ENCODE measurements around the gene TP53INP2.
"Not testable (repeated sequence)": the region's sequence is repeated elsewhere in the genome, so short reads cannot be mapped to it uniquely, and the experiment has no call there.

TP53INP2 gene

DNA sequence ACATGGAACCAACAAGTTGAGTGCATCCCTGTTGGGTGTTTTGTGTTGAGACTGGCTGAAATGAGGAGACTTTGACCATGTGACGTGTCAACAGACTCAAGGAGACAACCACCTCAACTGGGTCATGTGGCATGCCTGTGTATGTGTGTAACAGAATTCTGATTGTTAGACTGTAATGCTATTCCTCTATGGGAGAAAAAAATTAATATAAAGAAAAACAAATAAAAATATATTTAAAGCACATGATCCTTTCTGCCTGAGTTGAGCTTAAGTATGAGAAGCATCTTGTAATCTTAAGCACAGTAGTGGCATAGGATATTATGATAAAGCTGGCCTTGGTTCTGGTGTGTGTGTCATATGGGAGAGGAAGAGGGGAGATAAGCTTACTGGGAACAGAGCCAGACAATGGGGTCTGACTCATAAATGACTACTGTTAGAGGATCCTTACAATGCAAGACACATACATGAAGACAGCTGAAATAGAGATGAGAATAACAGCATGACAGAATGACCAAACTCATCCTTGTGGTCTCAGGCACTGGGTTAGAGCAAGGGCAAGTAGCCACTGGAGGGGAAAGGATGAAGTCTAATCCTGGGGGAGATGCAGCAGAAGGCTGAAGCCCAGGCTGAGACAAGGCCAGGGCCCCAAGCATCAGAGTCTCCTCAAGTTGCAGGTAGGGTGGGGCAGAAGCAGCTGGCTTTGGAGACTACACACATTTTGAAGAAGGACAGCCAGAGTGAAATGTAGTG is 9.2 kb downstream of the TP53INP2 start:
- no peaks in the 10 kb centered on the region for H3K9me3 ChIP-seq (ENCODE audit: control insufficient read depth, insufficient read depth, low read depth, low read length)
- no peak overlapping the region for H3K4me3 ChIP-seq (ENCODE audit: low read depth, low read length)
- no peak overlapping the region for H3K9ac ChIP-seq (ENCODE audit: low read length)
- H3K27ac ChIP-seq (ENCODE audit: low read depth, low read length) = no peak overlapping the region
- H3K36me3 ChIP-seq (ENCODE audit: control insufficient read depth, insufficient read depth, low read length) = no peaks in the 10 kb centered on the region; the same call in 1 of the 2 replicates
- H3K27me3 ChIP-seq (ENCODE audit: control insufficient read depth, insufficient read depth, low read length) = peaks cover 28% of the 10 kb centered on the region
- H3K4me1 ChIP-seq (ENCODE audit: control insufficient read depth, insufficient read depth, low read length) = no peaks in the 10 kb centered on the region

DNA sequence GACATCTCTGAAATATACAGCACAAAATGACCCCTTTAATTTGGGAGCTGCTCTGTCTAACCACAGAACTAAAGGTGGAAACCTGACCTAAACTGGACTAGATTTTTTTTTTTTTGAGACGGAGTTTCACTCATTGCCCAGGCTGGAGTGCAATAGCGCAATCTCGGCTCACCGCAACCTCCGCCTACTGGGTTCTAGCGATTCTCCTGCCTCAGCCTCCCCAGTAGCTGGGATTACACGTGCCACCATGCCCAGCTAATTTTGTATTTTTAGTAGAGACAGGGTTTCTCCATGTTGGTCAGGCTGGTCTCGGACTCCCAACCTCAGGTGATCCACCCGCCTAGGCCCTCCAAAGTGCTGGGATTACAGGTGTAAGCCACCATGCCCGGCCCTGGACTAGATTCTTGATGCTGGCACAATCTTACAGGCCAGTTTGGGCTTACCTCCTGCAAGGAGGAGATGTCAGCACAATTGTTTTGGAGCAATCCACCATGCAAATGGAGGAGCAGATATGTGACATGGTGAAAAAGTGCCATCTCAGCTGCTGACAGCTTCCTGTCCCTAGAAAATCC is 9.9 kb downstream of the TP53INP2 start:
- not testable (repeated sequence) for H3K9ac ChIP-seq (ENCODE audit: low read length); H3K36me3 ChIP-seq (ENCODE audit: control insufficient read depth, insufficient read depth, low read length); H3K4me3 ChIP-seq (ENCODE audit: low read depth, low read length); H3K27ac ChIP-seq (ENCODE audit: low read depth, low read length); H3K4me1 ChIP-seq (ENCODE audit: control insufficient read depth, insufficient read depth, low read length); H3K9me3 ChIP-seq (ENCODE audit: control insufficient read depth, insufficient read depth, low read depth, low read length)
- peaks cover 28% of the 10 kb centered on the region for H3K27me3 ChIP-seq (ENCODE audit: control insufficient read depth, insufficient read depth, low read length)

DNA sequence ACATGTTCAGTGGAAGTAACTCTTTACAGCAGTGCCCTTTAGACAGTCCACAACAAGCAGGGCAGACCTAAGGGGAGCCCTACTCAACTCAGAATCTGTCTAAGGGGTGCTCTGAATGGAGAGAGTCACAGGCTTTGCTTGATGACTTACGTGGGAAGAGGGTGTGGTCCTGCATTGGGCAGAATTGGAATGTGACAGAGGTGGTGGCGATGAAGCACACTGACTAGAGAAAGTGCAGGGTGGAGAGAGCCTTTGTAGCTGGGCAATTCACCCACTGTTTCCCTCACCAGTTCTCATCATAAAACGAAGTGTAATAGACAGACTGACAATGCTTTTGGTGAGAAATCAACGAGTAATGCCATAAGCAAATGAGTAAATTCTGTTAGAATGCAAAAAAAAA is 11.2 kb downstream of the TP53INP2 start:
- Histone ChIP-seq H3K9ac (ENCODE audit: low read length) (no peak overlapping the region), H3K4me3 (ENCODE audit: low read depth, low read length) (no peak overlapping the region), H3K27ac (ENCODE audit: low read depth, low read length) (no peak overlapping the region), H3K27me3 (ENCODE audit: control insufficient read depth, insufficient read depth, low read length) (peaks cover 20% of the 10 kb centered on the region), H3K9me3 (ENCODE audit: control insufficient read depth, insufficient read depth, low read depth, low read length) (no peaks in the 10 kb centered on the region), H3K36me3 (ENCODE audit: control insufficient read depth, insufficient read depth, low read length) (no peaks in the 10 kb centered on the region; the same call in 1 of the 2 replicates), H3K4me1 (ENCODE audit: control insufficient read depth, insufficient read depth, low read length) (no peaks in the 10 kb centered on the region)

DNA sequence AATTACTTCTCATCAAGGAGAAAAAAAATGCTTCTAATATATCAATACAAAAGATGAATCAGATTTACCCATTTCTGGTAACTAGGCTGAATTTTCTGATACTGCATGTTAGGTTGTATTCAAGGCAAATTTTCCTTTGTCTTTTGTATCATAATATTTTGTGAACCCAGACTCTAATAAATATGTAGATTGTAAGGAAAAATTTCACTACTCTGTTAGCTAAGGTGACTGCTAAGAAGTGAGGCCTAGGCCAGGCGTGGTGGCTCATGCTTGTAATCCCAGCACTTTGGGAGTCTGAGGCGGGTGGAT is 12.7 kb downstream of the TP53INP2 start:
- no peaks in the 10 kb centered on the region for H3K4me1 ChIP-seq (ENCODE audit: control insufficient read depth, insufficient read depth, low read length)
- no peaks in the 10 kb centered on the region; the same call in 1 of the 2 replicates for H3K36me3 ChIP-seq (ENCODE audit: control insufficient read depth, insufficient read depth, low read length)

GRCh38 chr20:34717230-34718095 is 13.3 kb downstream of the TP53INP2 start:
- no peaks in the 10 kb centered on the region for H3K4me1 ChIP-seq (ENCODE audit: control insufficient read depth, insufficient read depth, low read length)
- no peaks in the 10 kb centered on the region; the same call in 1 of the 2 replicates for H3K36me3 ChIP-seq (ENCODE audit: control insufficient read depth, insufficient read depth, low read length)
- no peak overlapping the region for H3K9ac ChIP-seq (ENCODE audit: low read length)
- no peaks in the 10 kb centered on the region for H3K9me3 ChIP-seq (ENCODE audit: control insufficient read depth, insufficient read depth, low read depth, low read length)
- H3K4me3 ChIP-seq (ENCODE audit: low read depth, low read length) = no peak overlapping the region
- no peak overlapping the region for H3K27ac ChIP-seq (ENCODE audit: low read depth, low read length)
- no peaks in the 10 kb centered on the region for H3K27me3 ChIP-seq (ENCODE audit: control insufficient read depth, insufficient read depth, low read length)

More for the DNA sequence above, 12.7 kb downstream of the TP53INP2 start:
- Histone ChIP-seq H3K9ac (ENCODE audit: low read length) (no peak overlapping the region), H3K27ac (ENCODE audit: low read depth, low read length) (no peak overlapping the region), H3K27me3 (ENCODE audit: control insufficient read depth, insufficient read depth, low read length) (peaks cover 5% of the 10 kb centered on the region; the same call in 1 of the 2 replicates), H3K9me3 (ENCODE audit: control insufficient read depth, insufficient read depth, low read depth, low read length) (no peaks in the 10 kb centered on the region), H3K4me3 (ENCODE audit: low read depth, low read length) (no peak overlapping the region)

DNA sequence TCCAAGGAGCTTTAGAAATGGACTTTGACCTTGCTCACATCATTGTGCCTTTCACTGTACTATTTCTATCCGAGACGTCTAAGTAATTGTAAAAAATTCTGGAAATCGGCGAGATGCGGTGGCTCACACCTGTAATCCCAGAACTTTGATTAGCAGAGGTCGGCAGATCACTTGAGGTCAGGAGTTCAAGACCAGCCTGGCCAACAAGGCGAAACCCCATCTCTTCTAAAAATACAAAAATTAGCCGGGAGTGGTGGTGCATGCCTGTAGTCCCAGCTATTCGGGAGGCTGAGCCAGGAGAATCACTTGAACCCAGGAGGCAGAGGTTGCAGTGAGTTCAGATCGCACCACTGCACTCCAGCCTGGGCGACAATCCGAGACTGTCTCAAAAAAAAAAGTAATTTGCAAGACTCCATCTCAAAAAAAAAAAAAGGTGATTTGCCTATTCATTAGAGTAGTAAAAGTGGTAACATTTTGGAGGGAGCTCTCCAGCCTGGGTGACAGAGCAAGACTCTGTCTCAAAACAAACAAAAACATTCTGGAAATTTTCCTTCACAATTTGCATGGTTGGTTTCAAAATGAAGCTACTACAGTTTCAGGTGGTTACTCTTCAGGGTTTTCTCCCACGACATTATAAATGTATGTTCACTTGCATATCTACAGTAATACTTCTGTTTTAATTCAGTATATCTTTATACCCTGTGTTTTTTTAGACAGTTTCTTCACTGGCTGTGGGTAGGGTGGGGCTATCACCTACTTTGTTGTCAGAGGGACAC is 15.3 kb downstream of the TP53INP2 start:
- H3K4me3 ChIP-seq (ENCODE audit: low read depth, low read length); H3K4me1 ChIP-seq (ENCODE audit: control insufficient read depth, insufficient read depth, low read length); H3K36me3 ChIP-seq (ENCODE audit: control insufficient read depth, insufficient read depth, low read length); H3K9ac ChIP-seq (ENCODE audit: low read length); H3K27me3 ChIP-seq (ENCODE audit: control insufficient read depth, insufficient read depth, low read length); H3K27ac ChIP-seq (ENCODE audit: low read depth, low read length); H3K9me3 ChIP-seq (ENCODE audit: control insufficient read depth, insufficient read depth, low read depth, low read length): not testable (repeated sequence)

- H3K4me1 ChIP-seq (ENCODE audit: control insufficient read depth, insufficient read depth, low read length) = no peaks in the 10 kb centered on the region
Observed at GRCh38 chr20:34720266-34720665, 16.1 kb downstream of the TP53INP2 start.

GRCh38 chr20:34722560-34722959 is 18.4 kb downstream of the TP53INP2 start:
- H3K4me3 ChIP-seq (ENCODE audit: low read depth, low read length); H3K9ac ChIP-seq (ENCODE audit: low read length); H3K27me3 ChIP-seq (ENCODE audit: control insufficient read depth, insufficient read depth, low read length); H3K27ac ChIP-seq (ENCODE audit: low read depth, low read length); H3K4me1 ChIP-seq (ENCODE audit: control insufficient read depth, insufficient read depth, low read length); H3K9me3 ChIP-seq (ENCODE audit: control insufficient read depth, insufficient read depth, low read depth, low read length): not testable (repeated sequence)
- peaks cover 21% of the 10 kb centered on the region for H3K36me3 ChIP-seq (ENCODE audit: control insufficient read depth, insufficient read depth, low read length)

More at GRCh38 chr20:34720266-34720665, 16.1 kb downstream of the TP53INP2 start:
- Histone ChIP-seq H3K27ac (ENCODE audit: low read depth, low read length) (no peak overlapping the region), H3K9me3 (ENCODE audit: control insufficient read depth, insufficient read depth, low read depth, low read length) (no peaks in the 10 kb centered on the region), H3K9ac (ENCODE audit: low read length) (no peak overlapping the region), H3K4me3 (ENCODE audit: low read depth, low read length) (no peak overlapping the region), H3K36me3 (ENCODE audit: control insufficient read depth, insufficient read depth, low read length) (peaks cover 10% of the 10 kb centered on the region), H3K27me3 (ENCODE audit: control insufficient read depth, insufficient read depth, low read length) (no peaks in the 10 kb centered on the region)

GRCh38 chr20:34724172-34724571 is 20.0 kb downstream of the TP53INP2 start:
- H3K4me1 ChIP-seq (ENCODE audit: control insufficient read depth, insufficient read depth, low read length) = no peaks in the 10 kb centered on the region
- peaks cover 21% of the 10 kb centered on the region for H3K36me3 ChIP-seq (ENCODE audit: control insufficient read depth, insufficient read depth, low read length)
- H3K9me3 ChIP-seq (ENCODE audit: control insufficient read depth, insufficient read depth, low read depth, low read length) = no peaks in the 10 kb centered on the region
- H3K9ac ChIP-seq (ENCODE audit: low read length) = no peak overlapping the region
- H3K4me3 ChIP-seq (ENCODE audit: low read depth, low read length) = no peak overlapping the region
- H3K27me3 ChIP-seq (ENCODE audit: control insufficient read depth, insufficient read depth, low read length) = no peaks in the 10 kb centered on the region
- no peak overlapping the region for H3K27ac ChIP-seq (ENCODE audit: low read depth, low read length)

DNA sequence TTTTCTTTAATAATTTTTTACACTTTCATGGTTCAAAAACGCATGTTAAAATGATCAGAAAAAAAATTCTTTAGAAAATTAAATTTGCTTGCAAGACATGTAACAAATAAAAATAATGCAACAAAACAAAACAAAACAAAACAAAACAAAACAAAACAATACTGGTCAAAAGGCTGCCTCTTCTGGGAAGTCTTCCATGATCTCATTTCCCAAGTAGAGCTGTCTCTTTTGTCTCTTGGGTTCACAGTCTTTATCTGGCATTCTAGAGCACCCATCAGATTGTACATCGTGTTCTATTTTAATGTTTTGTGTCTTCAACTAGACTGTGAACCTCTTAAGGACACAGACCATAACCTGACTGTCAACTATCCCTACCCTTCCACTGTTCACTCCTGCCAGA is 25.3 kb downstream of the TP53INP2 start:
- peaks cover 18% of the 10 kb centered on the region; the same call in 1 of the 2 replicates for H3K36me3 ChIP-seq (ENCODE audit: control insufficient read depth, insufficient read depth, low read length)
- H3K9ac ChIP-seq (ENCODE audit: low read length) = no peak overlapping the region
- no peak overlapping the region for H3K4me3 ChIP-seq (ENCODE audit: low read depth, low read length)

More for the DNA sequence above, 25.3 kb downstream of the TP53INP2 start:
- no peaks in the 10 kb centered on the region for H3K4me1 ChIP-seq (ENCODE audit: control insufficient read depth, insufficient read depth, low read length)
- H3K9me3 ChIP-seq (ENCODE audit: control insufficient read depth, insufficient read depth, low read depth, low read length) = no peaks in the 10 kb centered on the region
- H3K27ac ChIP-seq (ENCODE audit: low read depth, low read length) = no peak overlapping the region
- H3K27me3 ChIP-seq (ENCODE audit: control insufficient read depth, insufficient read depth, low read length) = no peaks in the 10 kb centered on the region
